ENCODE results near the gene VPS13D.

VPS13D gene

DNA sequence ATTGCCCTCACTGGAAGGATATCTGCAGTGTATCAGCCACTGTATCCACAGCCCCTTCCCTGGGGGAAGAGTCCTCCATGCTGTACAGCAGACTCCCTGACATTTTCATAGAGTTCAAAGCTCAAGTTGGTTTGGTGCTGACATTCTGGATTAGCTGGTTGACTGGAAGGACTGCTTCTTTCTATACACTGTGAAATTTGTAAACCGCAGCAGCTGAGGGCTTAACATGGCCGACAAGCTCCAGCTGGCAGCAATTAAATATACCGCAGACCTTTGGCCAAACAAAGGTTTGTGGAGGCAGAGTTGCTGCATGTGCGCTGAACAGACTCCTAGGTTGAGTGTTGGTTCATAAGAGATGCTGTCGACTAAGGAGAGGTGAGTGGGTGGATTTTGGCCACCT is 261.8 kb downstream of the VPS13D start:
- no peak for DNase-seq (ENCODE audit: low read depth)
- no peak overlapping the region for H3K4me3 ChIP-seq (ENCODE audit: low read depth, low read length)
- TF ChIP-seq, protein P1, sequence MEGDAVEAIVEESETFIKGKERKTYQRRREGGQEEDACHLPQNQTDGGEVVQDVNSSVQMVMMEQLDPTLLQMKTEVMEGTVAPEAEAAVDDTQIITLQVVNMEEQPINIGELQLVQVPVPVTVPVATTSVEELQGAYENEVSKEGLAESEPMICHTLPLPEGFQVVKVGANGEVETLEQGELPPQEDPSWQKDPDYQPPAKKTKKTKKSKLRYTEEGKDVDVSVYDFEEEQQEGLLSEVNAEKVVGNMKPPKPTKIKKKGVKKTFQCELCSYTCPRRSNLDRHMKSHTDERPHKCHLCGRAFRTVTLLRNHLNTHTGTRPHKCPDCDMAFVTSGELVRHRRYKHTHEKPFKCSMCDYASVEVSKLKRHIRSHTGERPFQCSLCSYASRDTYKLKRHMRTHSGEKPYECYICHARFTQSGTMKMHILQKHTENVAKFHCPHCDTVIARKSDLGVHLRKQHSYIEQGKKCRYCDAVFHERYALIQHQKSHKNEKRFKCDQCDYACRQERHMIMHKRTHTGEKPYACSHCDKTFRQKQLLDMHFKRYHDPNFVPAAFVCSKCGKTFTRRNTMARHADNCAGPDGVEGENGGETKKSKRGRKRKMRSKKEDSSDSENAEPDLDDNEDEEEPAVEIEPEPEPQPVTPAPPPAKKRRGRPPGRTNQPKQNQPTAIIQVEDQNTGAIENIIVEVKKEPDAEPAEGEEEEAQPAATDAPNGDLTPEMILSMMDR (IDR thresholded peaks at IDR 0.05; ENCODE audit: control insufficient read depth, extremely low read depth, insufficient read depth), result no peak

GRCh38 chr1:12495725-12496124 is 265.9 kb downstream of the VPS13D start:
- no peak overlapping the region for H3K4me3 ChIP-seq (ENCODE audit: low read depth, low read length)
- TF ChIP-seq, protein P1 (IDR thresholded peaks at IDR 0.05; ENCODE audit: control insufficient read depth, extremely low read depth, insufficient read depth), result no peak
- no peak for DNase-seq (ENCODE audit: low read depth)

- TF ChIP-seq, protein P1 (IDR thresholded peaks at IDR 0.05; ENCODE audit: control insufficient read depth, extremely low read depth, insufficient read depth), result no peak
- no peak overlapping the region for H3K4me3 ChIP-seq (ENCODE audit: low read depth, low read length)
- DNase-seq (ENCODE audit: low read depth), result peak; percentile 72
These were observed 266.5 kb downstream of the VPS13D start for GRCh38 chr1:12496154-12496961.

DNA sequence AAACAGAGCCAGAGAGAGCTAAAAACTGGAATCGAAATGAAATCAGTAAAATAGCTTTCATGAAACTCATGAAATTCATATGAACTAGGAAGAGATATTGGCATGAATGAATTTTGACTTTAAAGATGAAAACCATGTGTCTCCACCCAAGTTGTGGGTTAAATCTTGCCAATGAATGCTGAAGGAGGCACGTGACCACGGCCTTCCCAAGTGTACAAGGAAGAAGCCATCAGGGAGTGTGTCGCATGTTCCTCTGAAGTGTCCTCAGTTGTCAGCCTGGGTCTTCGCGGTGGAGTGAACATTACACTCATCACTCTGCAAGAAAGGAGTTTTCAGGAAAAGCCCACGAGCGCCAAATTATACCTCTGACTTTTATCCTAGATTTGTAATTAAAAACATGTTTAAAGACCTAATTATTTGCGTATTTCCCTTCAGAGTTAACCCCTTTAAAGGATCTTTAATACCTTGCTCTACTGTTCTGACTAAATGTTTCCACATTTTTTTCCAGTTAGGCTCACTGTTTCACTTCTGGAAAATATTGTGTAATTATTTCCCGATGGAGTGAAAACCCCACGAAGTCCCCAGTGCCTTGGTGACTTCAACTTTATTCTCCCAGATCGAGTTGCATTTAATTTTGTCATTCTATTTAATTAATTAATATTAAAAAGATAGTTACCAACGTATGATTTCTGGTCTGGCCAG is 269.9 kb downstream of the VPS13D start:
- DNase-seq (ENCODE audit: low read depth), result no peak
- no peak overlapping the region for H3K4me3 ChIP-seq (ENCODE audit: low read depth, low read length)
- TF ChIP-seq, protein P1 (IDR thresholded peaks at IDR 0.05; ENCODE audit: control insufficient read depth, extremely low read depth, insufficient read depth), result no peak

- TF ChIP-seq, protein P1 (IDR thresholded peaks at IDR 0.05; ENCODE audit: control insufficient read depth, extremely low read depth, insufficient read depth), result no peak
- no peak for DNase-seq (ENCODE audit: low read depth)
- H3K4me3 ChIP-seq (ENCODE audit: low read depth, low read length), result no peak overlapping the region
These were observed 271.8 kb downstream of the VPS13D start for GRCh38 chr1:12501661-12502060.

- no peak overlapping the region for H3K4me3 ChIP-seq (ENCODE audit: low read depth, low read length)
- DNase-seq (ENCODE audit: low read depth), result no peak
- TF ChIP-seq, protein P1 (IDR thresholded peaks at IDR 0.05; ENCODE audit: control insufficient read depth, extremely low read depth, insufficient read depth), result no peak
These were observed 272.7 kb downstream of the VPS13D start for GRCh38 chr1:12502336-12503109.

Measured in LNCaP clone FGC (cell line).